Peyer's patch (tissue), 4 donors: ENCODE measurements around the gene IFIH1.

Experiments used
- POLR2A ChIP-seq, 2 donors: fragments of 450-650 bp; IDR thresholded peaks; one replicate each; pipeline ENCODE4 v1.5.1; 2017; ENCODE audit warnings: antibody characterized with exemption in 2 of 2, mild to moderate bottlenecking in 2 of 2, moderate library complexity in 2 of 2
- TF ChIP-seq, protein P1 (sequence below), 6 experiments: fragments of 450-650 bp in 4 of 6; fragments of 200-600 bp in 2 of 6; sonication (generic) in 1 of 6; IDR thresholded peaks; one replicate each; pipeline ENCODE4 v1.5.1; 2017 to 2019; ENCODE audit warnings: antibody characterized with exemption in 6 of 6, mild to moderate bottlenecking in 3 of 6, moderate library complexity in 1 of 6

DNA sequence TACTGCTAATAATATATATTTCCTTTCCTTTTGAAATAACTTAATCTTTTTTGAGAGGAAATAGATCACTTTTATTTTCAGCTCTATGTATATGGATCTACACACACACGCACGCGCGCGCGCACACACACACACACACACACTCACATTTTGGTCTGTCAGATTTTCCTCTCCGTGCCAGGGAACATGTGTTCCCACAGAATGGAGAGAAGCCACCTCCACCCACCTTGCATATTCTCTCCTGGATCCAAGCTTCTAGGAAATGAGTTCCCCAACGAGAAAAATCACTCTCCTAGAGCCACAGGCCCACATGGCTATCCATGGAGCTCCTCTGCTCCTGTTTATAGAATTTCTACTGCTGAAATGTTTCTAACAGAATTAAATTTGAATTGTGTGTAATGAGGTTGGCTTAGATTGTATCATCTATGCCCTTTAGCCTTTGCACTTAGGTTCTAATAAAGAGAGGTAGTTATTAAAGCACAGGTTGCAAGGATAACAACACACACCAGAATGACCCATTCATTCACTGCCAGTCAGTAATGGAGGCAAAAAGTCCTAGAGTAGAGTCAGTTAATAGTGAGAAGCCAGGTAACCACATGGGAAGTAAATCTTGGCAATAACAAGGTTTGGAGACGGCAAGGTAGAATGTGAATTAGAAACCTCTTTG lies 19.7 kb downstream of the IFIH1 start:
- no peak for TF ChIP-seq POLR2A (IDR thresholded peaks at IDR 0.05)
- TF ChIP-seq, protein P1, sequence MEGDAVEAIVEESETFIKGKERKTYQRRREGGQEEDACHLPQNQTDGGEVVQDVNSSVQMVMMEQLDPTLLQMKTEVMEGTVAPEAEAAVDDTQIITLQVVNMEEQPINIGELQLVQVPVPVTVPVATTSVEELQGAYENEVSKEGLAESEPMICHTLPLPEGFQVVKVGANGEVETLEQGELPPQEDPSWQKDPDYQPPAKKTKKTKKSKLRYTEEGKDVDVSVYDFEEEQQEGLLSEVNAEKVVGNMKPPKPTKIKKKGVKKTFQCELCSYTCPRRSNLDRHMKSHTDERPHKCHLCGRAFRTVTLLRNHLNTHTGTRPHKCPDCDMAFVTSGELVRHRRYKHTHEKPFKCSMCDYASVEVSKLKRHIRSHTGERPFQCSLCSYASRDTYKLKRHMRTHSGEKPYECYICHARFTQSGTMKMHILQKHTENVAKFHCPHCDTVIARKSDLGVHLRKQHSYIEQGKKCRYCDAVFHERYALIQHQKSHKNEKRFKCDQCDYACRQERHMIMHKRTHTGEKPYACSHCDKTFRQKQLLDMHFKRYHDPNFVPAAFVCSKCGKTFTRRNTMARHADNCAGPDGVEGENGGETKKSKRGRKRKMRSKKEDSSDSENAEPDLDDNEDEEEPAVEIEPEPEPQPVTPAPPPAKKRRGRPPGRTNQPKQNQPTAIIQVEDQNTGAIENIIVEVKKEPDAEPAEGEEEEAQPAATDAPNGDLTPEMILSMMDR (IDR thresholded peaks at IDR 0.05) = no peak
